AG04450 (cell line): ENCODE measurements around the gene IFFO2. TPM values are rescaled to one million over a fixed set of nuclear protein-coding genes. Genes with fewer than 3 reads are reported as not detected.

Experiments
- CTCF ChIA-PET: fragments of 300-600, 350-600 bp; formaldehyde crosslinking; extraction: SDS; loops from one replicate; lab custom pipeline; 2022; ENCODE audit warnings: antibody characterized with exemption, inconsistent platforms; lab: Charles Lee
- POLR2A ChIA-PET: fragments of 350-600 bp; formaldehyde crosslinking; extraction: SDS; loops from one replicate; lab custom pipeline; 2021; ENCODE audit warnings: antibody characterized with exemption, inconsistent platforms; lab: Yijun Ruan, JAX
- DNase-seq: peaks from one replicate; pipeline ENCODE4 v3.0.0-alpha.2; 2011; ENCODE audit warnings: low read depth, low spot score
- H3K27ac ChIP-seq: one replicate; pipeline ENCODE4 v1.5.1; 2012; ENCODE audit warnings: low read depth, low read length, control low read depth
- H3K27me3 ChIP-seq: one replicate; pipeline ENCODE4 v1.6.0; 2012; ENCODE audit warnings: low read length; ENCODE audit not compliant: control insufficient read depth, insufficient read depth
- H3K4me3 ChIP-seq: 2 replicates; pipeline ENCODE4 v1.5.1; 2011; ENCODE audit warnings: mild to moderate bottlenecking, low read depth, low read length, control low read depth
- H3K9me3 ChIP-seq: 2 replicates; pipeline ENCODE4 v1.5.1; 2012; ENCODE audit warnings: low read length; ENCODE audit not compliant: control insufficient read depth, insufficient read depth
- polyA plus RNA-seq: library from polyadenylated mRNA; depleted of rRNA; stranded (reverse); fragments of >200 nt; gene quantifications from 2 replicates; pipeline ENCODE4 v1.2.3, GENCODE V29; 2011
- TF ChIP-seq, protein P1 (sequence below): IDR thresholded peaks from 2 replicates; pipeline ENCODE4 v1.5.1; 2011; ENCODE audit warnings: low read depth, low read length, control low read depth, inconsistent platforms

IFFO2 gene
- polyA plus RNA-seq, 1 experiment = 6.8 TPM

DNA sequence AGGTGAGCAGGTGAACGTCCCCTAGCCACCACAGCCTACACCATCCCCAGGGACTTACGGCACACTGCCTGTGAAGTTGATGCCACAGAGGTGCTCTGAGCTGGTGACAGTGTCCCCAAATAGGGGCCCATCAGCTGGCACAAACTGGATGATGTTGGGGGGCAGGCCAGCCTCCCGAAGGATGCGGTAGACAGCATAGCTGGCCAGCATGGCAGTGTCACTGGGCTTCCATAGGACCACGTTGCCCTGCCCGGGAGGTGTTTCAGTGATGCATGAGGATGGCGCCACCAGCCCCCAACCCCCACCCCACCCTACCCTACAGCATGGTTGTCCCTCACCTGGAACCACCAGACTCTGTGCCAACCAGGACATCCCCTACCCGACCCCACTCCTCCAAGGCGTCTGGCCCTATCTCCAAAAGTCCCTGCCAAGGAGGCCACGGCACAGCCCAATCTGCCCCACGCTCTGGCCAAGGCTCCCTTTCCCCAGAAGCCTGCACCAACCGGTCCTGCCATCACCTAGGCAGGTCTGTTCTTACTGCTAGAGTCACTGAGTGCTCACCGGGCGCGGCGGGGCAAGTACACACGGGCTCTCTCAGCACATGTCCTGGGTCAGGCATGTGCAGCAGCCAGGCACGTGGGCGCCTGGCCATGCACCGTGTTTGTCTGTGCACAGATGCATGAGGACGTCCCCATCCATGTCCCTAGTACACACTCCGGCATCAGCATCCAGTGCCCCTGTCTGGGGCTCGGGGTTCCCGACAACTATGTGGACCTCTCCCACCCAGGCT lies 74.6 kb downstream of the IFFO2 start:
- Histone ChIP-seq H3K9me3 (no peaks in the 10 kb centered on the region), H3K4me3 (no peak overlapping the region), H3K27ac (no peak overlapping the region), H3K27me3 (no peaks in the 10 kb centered on the region)
- POLR2A ChIA-PET = no interaction called here
- TF ChIP-seq, protein P1, sequence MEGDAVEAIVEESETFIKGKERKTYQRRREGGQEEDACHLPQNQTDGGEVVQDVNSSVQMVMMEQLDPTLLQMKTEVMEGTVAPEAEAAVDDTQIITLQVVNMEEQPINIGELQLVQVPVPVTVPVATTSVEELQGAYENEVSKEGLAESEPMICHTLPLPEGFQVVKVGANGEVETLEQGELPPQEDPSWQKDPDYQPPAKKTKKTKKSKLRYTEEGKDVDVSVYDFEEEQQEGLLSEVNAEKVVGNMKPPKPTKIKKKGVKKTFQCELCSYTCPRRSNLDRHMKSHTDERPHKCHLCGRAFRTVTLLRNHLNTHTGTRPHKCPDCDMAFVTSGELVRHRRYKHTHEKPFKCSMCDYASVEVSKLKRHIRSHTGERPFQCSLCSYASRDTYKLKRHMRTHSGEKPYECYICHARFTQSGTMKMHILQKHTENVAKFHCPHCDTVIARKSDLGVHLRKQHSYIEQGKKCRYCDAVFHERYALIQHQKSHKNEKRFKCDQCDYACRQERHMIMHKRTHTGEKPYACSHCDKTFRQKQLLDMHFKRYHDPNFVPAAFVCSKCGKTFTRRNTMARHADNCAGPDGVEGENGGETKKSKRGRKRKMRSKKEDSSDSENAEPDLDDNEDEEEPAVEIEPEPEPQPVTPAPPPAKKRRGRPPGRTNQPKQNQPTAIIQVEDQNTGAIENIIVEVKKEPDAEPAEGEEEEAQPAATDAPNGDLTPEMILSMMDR = no peak
- DNase-seq = no peak
- CTCF ChIA-PET = interaction anchor here (3.1 kb wide), 1 partner anchor 8 kb away, joined by 30 read pairs; no protein-coding TSS in a partner anchor

DNA sequence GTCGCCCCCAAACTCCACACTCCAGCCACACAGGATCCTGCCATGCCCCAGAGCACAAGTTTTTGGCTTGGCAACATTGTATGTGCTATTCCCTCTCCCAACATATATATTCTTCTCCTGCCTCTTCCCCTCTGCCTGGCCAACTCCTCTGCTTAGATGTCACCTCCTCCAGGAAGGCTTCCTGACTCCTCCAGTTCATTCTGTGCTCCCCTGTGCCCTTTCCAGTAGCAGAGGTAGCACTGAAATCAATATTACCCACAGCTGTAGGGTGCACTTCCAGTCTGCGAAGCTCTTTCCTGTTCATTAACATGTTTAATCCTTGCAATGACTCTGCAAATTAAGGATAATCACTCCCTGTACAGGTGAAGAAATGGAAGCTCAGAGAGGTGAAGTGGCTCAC lies 75.3 kb downstream of the IFFO2 start:
- Histone ChIP-seq H3K4me3 (no peak overlapping the region), H3K27ac (no peak overlapping the region), H3K27me3 (no peaks in the 10 kb centered on the region), H3K9me3 (no peaks in the 10 kb centered on the region)
- TF ChIP-seq, protein P1 = no peak
- DNase-seq = no peak
- POLR2A ChIA-PET = no interaction called here
- CTCF ChIA-PET = interaction anchor here (1.1 kb wide), 1 partner anchor 284 kb away, joined by 4 read pairs; no protein-coding TSS in a partner anchor

DNA sequence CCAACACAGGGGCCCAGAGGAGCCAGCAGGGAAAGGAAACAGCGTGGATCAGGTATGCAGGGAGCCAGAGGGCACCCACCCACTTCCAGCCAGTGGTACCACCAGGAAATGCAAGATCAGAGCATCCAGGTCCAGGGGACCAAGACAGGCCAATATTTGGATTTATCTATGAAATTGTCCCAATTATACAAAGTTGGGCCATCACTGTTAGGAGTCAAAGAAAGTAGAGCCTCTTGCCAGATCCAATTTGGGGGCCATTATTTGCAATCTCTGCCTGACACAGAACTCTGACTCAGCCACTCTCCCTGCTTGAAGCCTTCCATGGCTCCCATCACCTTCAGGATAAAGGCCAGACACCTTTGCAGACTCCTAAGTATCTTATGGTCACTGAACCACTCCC lies 75.9 kb downstream of the IFFO2 start:
- TF ChIP-seq, protein P1 = no peak
- no peak for DNase-seq
- CTCF ChIA-PET = interaction anchor here (1.1 kb wide), 1 partner anchor 283 kb away, joined by 4 read pairs; no protein-coding TSS in a partner anchor

GRCh38 chr1:18879791-18880309 lies 76.6 kb downstream of the IFFO2 start:
- Histone ChIP-seq H3K4me3 (no peak overlapping the region), H3K27me3 (no peaks in the 10 kb centered on the region), H3K9me3 (no peaks in the 10 kb centered on the region), H3K27ac (no peak overlapping the region)
- TF ChIP-seq, protein P1 = no peak
- CTCF ChIA-PET = interaction anchor here (0.9 kb wide), 1 partner anchor 299 kb away, joined by 3 read pairs; no protein-coding TSS in a partner anchor
- POLR2A ChIA-PET = no interaction called here
- no peak for DNase-seq

More for the DNA sequence above, 75.9 kb downstream of the IFFO2 start:
- H3K27me3 ChIP-seq = no peaks in the 10 kb centered on the region
- no peak overlapping the region for H3K27ac ChIP-seq
- H3K9me3 ChIP-seq = no peaks in the 10 kb centered on the region
- POLR2A ChIA-PET = no interaction called here
- H3K4me3 ChIP-seq = no peak overlapping the region
